Nephron (organoid): Measurements from ENCODE around the gene DUSP22.

ENCODE experiments used
- H3K27ac Mint-ChIP-seq, 3 experiments: 2 replicates each; pipeline ENCODE4 v1.8.0; 2020; ENCODE audit warnings: mixed read lengths in 3 of 3, mild to moderate bottlenecking in 2 of 3, moderate library complexity in 1 of 3
- H3K27me3 Mint-ChIP-seq: 2 replicates; pipeline ENCODE4 v1.8.0; 2021; ENCODE audit warnings: low read depth, mild to moderate bottlenecking, moderate library complexity, mixed read lengths
- H3K36me3 Mint-ChIP-seq: 2 replicates; pipeline ENCODE4 v1.8.0; 2020; ENCODE audit warnings: low read depth, mixed read lengths
- H3K4me1 Mint-ChIP-seq: 2 replicates; pipeline ENCODE4 v1.8.0; 2020; ENCODE audit warnings: mixed read lengths
- H3K4me3 Mint-ChIP-seq, 3 experiments: 2 replicates each; pipeline ENCODE4 v1.8.0; 2020; ENCODE audit warnings: mild to moderate bottlenecking in 3 of 3, mixed read lengths in 3 of 3, moderate library complexity in 2 of 3
- H3K9me3 Mint-ChIP-seq: 2 replicates; pipeline ENCODE4 v1.8.0; 2020; ENCODE audit warnings: mixed read lengths
- CTCF ChIP-seq, 3 experiments: fragments of 200-600 bp; sonication (generic); IDR thresholded peaks; one replicate each; pipeline ENCODE4 v1.5.0; 2021; ENCODE audit warnings: antibody characterized with exemption in 3 of 3; ENCODE audit not compliant: unreplicated experiment in 3 of 3

The DUSP22 gene

DNA sequence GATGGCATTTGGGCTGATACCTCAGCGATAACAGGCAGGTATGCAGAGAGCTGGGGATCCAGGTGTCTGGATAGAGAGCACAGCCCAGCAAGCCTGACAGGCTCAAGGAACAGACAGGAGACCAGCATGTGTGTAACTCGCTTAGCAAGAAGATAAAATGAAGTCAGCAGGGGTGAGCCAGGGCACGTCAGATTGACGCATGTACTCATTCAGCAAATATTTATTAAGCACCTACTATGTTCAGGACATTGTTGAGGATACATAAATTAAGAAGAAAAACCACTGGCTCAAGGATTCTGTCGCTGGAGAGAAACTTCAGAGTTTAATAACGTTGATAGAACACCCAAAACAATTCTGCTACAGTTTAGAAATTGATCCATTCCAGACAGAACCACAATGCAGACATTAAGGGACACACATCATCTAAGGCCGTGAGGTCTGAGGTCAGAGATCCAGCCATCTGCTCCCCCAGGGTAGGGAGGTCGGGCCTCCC, 1.0 kb upstream of the DUSP22 start:
- peaks cover 14% of the 10 kb centered on the region for H3K27me3 Mint-ChIP-seq
- no peak for TF ChIP-seq CTCF (IDR thresholded peaks at IDR 0.05; ENCODE audit: unreplicated experiment in 3 of 3)
- H3K27ac Mint-ChIP-seq: peak overlapping the region; percentile 68 to 91 (median 80)
- H3K36me3 Mint-ChIP-seq: no peaks in the 10 kb centered on the region
- peaks cover 12% of the 10 kb centered on the region for H3K9me3 Mint-ChIP-seq
- H3K4me3 Mint-ChIP-seq: peak overlapping the region; percentile 83 to 84 (median 84)
- H3K4me1 Mint-ChIP-seq: peaks cover 26% of the 10 kb centered on the region

- Mint-ChIP-seq H3K4me1 (peaks cover 31% of the 10 kb centered on the region), H3K27ac (peak overlapping the region; percentile 72 to 96 (median 87)), H3K9me3 (peaks cover 20% of the 10 kb centered on the region), H3K36me3 (no peaks in the 10 kb centered on the region), H3K4me3 (peak overlapping the region; percentile 88 to 100 (median 97)), H3K27me3 (peaks cover 10% of the 10 kb centered on the region)
- TF ChIP-seq CTCF (IDR thresholded peaks at IDR 0.05; ENCODE audit: unreplicated experiment in 3 of 3): no peak
Observed at GRCh38 chr6:292506-293192, 362 bp downstream of the DUSP22 start.

DNA sequence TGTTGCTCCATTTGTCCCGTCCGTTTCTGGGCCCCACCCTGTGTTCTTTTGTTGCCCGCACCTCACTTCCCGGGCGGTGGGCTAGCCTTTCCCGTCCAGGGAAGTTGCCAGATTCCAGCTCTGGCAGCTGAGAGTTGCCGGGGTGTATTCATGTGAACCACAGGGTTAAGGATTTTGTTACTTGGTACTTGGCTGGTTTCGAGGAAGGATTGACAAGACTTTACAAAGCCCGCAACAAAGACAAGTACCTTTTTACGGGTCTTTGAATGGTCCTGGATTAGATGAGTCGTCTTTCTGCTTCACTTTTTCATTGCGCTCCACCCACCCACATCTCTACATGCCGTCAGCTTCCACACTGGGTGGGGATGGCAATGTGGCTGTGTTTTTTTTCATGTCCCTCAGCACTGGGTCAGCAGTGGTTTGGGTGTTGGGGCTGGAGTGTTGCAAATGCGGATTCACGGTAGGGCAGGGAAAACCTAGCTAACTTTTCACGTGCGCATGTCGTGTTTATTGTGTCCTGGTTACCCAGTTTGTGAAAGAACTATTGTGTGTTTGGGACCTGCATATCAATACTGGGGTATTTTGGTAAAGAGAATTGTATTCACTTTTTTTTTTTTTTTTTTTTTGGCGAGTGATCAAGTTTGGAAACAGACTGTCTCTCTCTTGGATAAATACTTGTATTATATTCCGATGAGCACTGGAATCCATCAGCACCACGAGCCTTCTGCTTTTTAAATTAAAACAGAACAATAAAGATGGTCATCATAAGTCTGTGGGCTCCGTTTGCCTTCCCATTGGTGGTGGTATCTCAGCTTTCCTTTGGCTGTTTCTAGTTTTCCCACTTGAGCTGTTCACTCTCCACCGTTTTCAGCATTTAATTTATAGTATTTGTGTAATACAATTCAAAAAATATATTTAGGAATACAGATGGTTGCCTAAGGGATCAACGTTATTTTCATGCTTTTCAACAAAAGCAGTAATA, 1.2 kb downstream of the DUSP22 start:
- Mint-ChIP-seq H3K4me3 (peak overlapping the region; percentile 88 to 100 (median 97)), H3K9me3 (peaks cover 19% of the 10 kb centered on the region), H3K4me1 (peaks cover 31% of the 10 kb centered on the region), H3K27ac (peak overlapping the region; percentile 72 to 96 (median 87)), H3K36me3 (no peaks in the 10 kb centered on the region), H3K27me3 (peaks cover 5% of the 10 kb centered on the region)
- TF ChIP-seq CTCF (IDR thresholded peaks at IDR 0.05; ENCODE audit: unreplicated experiment in 3 of 3): no peak

- Mint-ChIP-seq H3K27ac (no peak overlapping the region), H3K4me1 (peaks cover 31% of the 10 kb centered on the region), H3K4me3 (peak overlapping the region in 2 of 3 experiments; percentile 24 to 31), H3K9me3 (peaks cover 19% of the 10 kb centered on the region), H3K36me3 (no peaks in the 10 kb centered on the region), H3K27me3 (peaks cover 4% of the 10 kb centered on the region)
- no peak for TF ChIP-seq CTCF (IDR thresholded peaks at IDR 0.05; ENCODE audit: unreplicated experiment in 3 of 3)
Observed at GRCh38 chr6:294656-295565, 2.6 kb downstream of the DUSP22 start.
